ENCODE data around the gene OR6B3.

GRCh38 chr2:240070907-240071306, 17.6 kb upstream of the OR6B3 start:
- TF ChIP-seq CTCF (IDR thresholded peaks at IDR 0.05) (no peak), POLR2A (IDR thresholded peaks at IDR 0.05) (no peak)

Measured in body of pancreas (tissue), 4 donors.